HEK293 (cell line): ENCODE data around the gene CCDC30.

Experiments used
- BCL11B ChIP-seq: fragments of 450-650 bp; formaldehyde crosslinking; IDR thresholded peaks from 2 replicates; pipeline ENCODE4 v1.5.1; 2016; ENCODE audit warnings: low read depth, missing biosample characterization, missing genetic modification characterization
- GLI2 ChIP-seq: fragments of 450-650 bp; formaldehyde crosslinking; IDR thresholded peaks from 2 replicates; pipeline ENCODE4; 2017; ENCODE audit warnings: missing biosample characterization, missing genetic modification characterization, low read depth, borderline replicate concordance
- HOXC10 ChIP-seq: sonication (generic); formaldehyde crosslinking; IDR thresholded peaks from 2 replicates; pipeline ENCODE4 v1.8.1; 2023; ENCODE audit warnings: mild to moderate bottlenecking, missing genetic modification reagents
- KLF1 ChIP-seq: fragments of 450-650 bp; formaldehyde crosslinking; IDR thresholded peaks from 2 replicates; pipeline ENCODE4 v1.5.1; 2016; ENCODE audit warnings: missing biosample characterization, missing genetic modification characterization
- MZF1 ChIP-seq: fragments of 450-650 bp; formaldehyde crosslinking; IDR thresholded peaks from 2 replicates; pipeline ENCODE4 v1.5.1; 2017; ENCODE audit warnings: missing biosample characterization, missing genetic modification characterization, borderline replicate concordance
- OSR2 ChIP-seq: fragments of 450-650 bp; formaldehyde crosslinking; IDR thresholded peaks from 2 replicates; pipeline ENCODE4 v1.5.1; 2016; ENCODE audit warnings: missing biosample characterization, missing genetic modification characterization
- PRDM6 ChIP-seq: fragments of 450-650 bp; formaldehyde crosslinking; IDR thresholded peaks from 2 replicates; pipeline ENCODE4 v1.5.1; 2017; ENCODE audit warnings: missing biosample characterization, missing genetic modification characterization
- REPIN1 ChIP-seq: fragments of 450-650 bp; formaldehyde crosslinking; IDR thresholded peaks from 2 replicates; pipeline ENCODE4 v1.5.1; 2017; ENCODE audit warnings: missing biosample characterization, missing genetic modification characterization, low read depth
- YY1 ChIP-seq: fragments of 450-650 bp; formaldehyde crosslinking; IDR thresholded peaks from 2 replicates; pipeline ENCODE4 v1.5.1; 2018; ENCODE audit warnings: missing biosample characterization, missing genetic modification characterization
- ZFP41 ChIP-seq: fragments of 450-650 bp; formaldehyde crosslinking; IDR thresholded peaks from 2 replicates; pipeline ENCODE4 v1.5.1; 2016; ENCODE audit warnings: missing biosample characterization, missing genetic modification characterization, borderline replicate concordance
- ZNF10 ChIP-seq: fragments of 450-650 bp; formaldehyde crosslinking; IDR thresholded peaks from 2 replicates; pipeline ENCODE4 v1.5.1; 2017; ENCODE audit warnings: missing biosample characterization, missing genetic modification characterization
- ZNF112 ChIP-seq: fragments of 450-650 bp; formaldehyde crosslinking; IDR thresholded peaks from 2 replicates; pipeline ENCODE4 v1.5.0; 2017; ENCODE audit warnings: missing biosample characterization, missing genetic modification characterization
- ZNF140 ChIP-seq: fragments of 450-650 bp; formaldehyde crosslinking; IDR thresholded peaks from 2 replicates; pipeline ENCODE4 v1.5.1; 2016; ENCODE audit warnings: missing biosample characterization, missing genetic modification characterization
- ZNF146 ChIP-seq: fragments of 450-650 bp; formaldehyde crosslinking; IDR thresholded peaks from 2 replicates; pipeline ENCODE4 v1.5.1; 2016; ENCODE audit warnings: missing biosample characterization, missing genetic modification characterization
- ZNF16 ChIP-seq: fragments of 450-650 bp; formaldehyde crosslinking; IDR thresholded peaks from 2 replicates; pipeline ENCODE4 v1.5.1; 2016; ENCODE audit warnings: low read depth, missing biosample characterization, missing genetic modification characterization
- ZNF174 ChIP-seq: fragments of 450-650 bp; formaldehyde crosslinking; IDR thresholded peaks from 2 replicates; pipeline ENCODE4 v1.5.0; 2017; ENCODE audit warnings: missing biosample characterization, mild to moderate bottlenecking, missing genetic modification characterization
- ZNF274 ChIP-seq, 2 experiments: fragments of 200-500 bp in 1 of 2; fragments of 450-650 bp in 1 of 2; sonication (Bioruptor generic) in 1 of 2; formaldehyde crosslinking in 1 of 2; IDR thresholded peaks; 2 replicates each; pipeline versions ENCODE4 v1.5.1 to v1.6.1; 2014 to 2016; ENCODE audit warnings: borderline replicate concordance in 1 of 2, inconsistent platforms in 1 of 2, low read length in 1 of 2, missing biosample characterization in 1 of 2, missing genetic modification characterization in 1 of 2
- ZNF324 ChIP-seq: fragments of 450-650 bp; formaldehyde crosslinking; IDR thresholded peaks from 2 replicates; pipeline ENCODE4 v1.5.1; 2016; ENCODE audit warnings: missing biosample characterization, missing genetic modification characterization
- ZNF335 ChIP-seq: fragments of 450-650 bp; formaldehyde crosslinking; conservative IDR thresholded peaks from 2 replicates; pipeline ENCODE4 v1.5.1; 2016; ENCODE audit warnings: missing biosample characterization, missing genetic modification characterization
- ZNF350 ChIP-seq: fragments of 450-650 bp; formaldehyde crosslinking; IDR thresholded peaks from 2 replicates; pipeline ENCODE4 v1.5.0; 2017; ENCODE audit warnings: missing biosample characterization, mild to moderate bottlenecking, missing genetic modification characterization
- ZNF354C ChIP-seq: fragments of 450-650 bp; formaldehyde crosslinking; IDR thresholded peaks from 2 replicates; pipeline ENCODE4 v1.5.1; 2016; ENCODE audit warnings: missing biosample characterization, missing genetic modification characterization, low read depth, borderline replicate concordance
- ZNF394 ChIP-seq: fragments of 450-650 bp; formaldehyde crosslinking; IDR thresholded peaks from 2 replicates; pipeline ENCODE4 v1.5.1; 2016; ENCODE audit warnings: missing biosample characterization, missing genetic modification characterization, mild to moderate bottlenecking, moderate library complexity, borderline replicate concordance
- ZNF514 ChIP-seq: fragments of 450-650 bp; formaldehyde crosslinking; IDR thresholded peaks from 2 replicates; pipeline ENCODE4 v1.5.1; 2016; ENCODE audit warnings: missing biosample characterization, missing genetic modification characterization
- ZNF544 ChIP-seq: fragments of 450-650 bp; formaldehyde crosslinking; IDR thresholded peaks from 2 replicates; pipeline ENCODE4 v1.5.0; 2017; ENCODE audit warnings: missing biosample characterization, missing genetic modification characterization
- ZNF555 ChIP-seq: fragments of 450-650 bp; formaldehyde crosslinking; conservative IDR thresholded peaks from 2 replicates; pipeline ENCODE4 v1.5.1; 2017; ENCODE audit warnings: missing biosample characterization, mild to moderate bottlenecking, missing genetic modification characterization, inconsistent platforms
- ZNF561 ChIP-seq: fragments of 450-650 bp; IDR thresholded peaks from 2 replicates; pipeline ENCODE4 v1.5.1; 2018; ENCODE audit warnings: missing biosample characterization, missing genetic modification characterization, borderline replicate concordance
- ZNF621 ChIP-seq: fragments of 450-650 bp; formaldehyde crosslinking; IDR thresholded peaks from 2 replicates; pipeline ENCODE4 v1.5.1; 2017; ENCODE audit warnings: missing biosample characterization, missing genetic modification characterization
- ZNF629 ChIP-seq: fragments of 450-650 bp; formaldehyde crosslinking; IDR thresholded peaks from 2 replicates; pipeline ENCODE4 v1.5.1; 2017; ENCODE audit warnings: missing biosample characterization, missing genetic modification characterization
- ZNF639 ChIP-seq: fragments of 450-650 bp; formaldehyde crosslinking; IDR thresholded peaks from 2 replicates; pipeline ENCODE4 v1.5.1; 2016; ENCODE audit warnings: missing biosample characterization, missing genetic modification characterization
- ZNF704 ChIP-seq: fragments of 450-650 bp; formaldehyde crosslinking; IDR thresholded peaks from 2 replicates; pipeline ENCODE4 v1.5.1; 2016; ENCODE audit warnings: missing biosample characterization, missing genetic modification characterization
- ZXDB ChIP-seq: fragments of 450-650 bp; formaldehyde crosslinking; IDR thresholded peaks from 2 replicates; pipeline ENCODE4 v1.5.1; 2016; ENCODE audit warnings: missing biosample characterization, missing genetic modification characterization
- TF ChIP-seq, protein P1 (sequence below): fragments of 450-650 bp; formaldehyde crosslinking; IDR thresholded peaks from 2 replicates; pipeline ENCODE4 v1.5.1; 2016; ENCODE audit warnings: missing biosample characterization, missing genetic modification characterization
- TF ChIP-seq, protein P2 (sequence below): fragments of 450-650 bp; formaldehyde crosslinking; IDR thresholded peaks from 2 replicates; pipeline ENCODE4 v1.5.1; 2017; ENCODE audit warnings: missing biosample characterization, missing genetic modification characterization

CCDC30 gene

GRCh38 chr1:42420911-42421585 is 42.0 kb upstream of the CCDC30 start (continued):
- TF ChIP-seq ZNF16 (no peak), ZNF335 (tag by site-specific recombination) (peak; percentile 51; the same call in 1 of the 2 replicates), ZNF140 (tag by site-specific recombination) (no peak), KLF1 (no peak), ZNF10 (tag by site-specific recombination) (0 out of 2 replicates have a peak, but pooled peaks have one; percentile 29), ZNF704 (tag by site-specific recombination) (no peak), ZNF394 (tag by site-specific recombination) (no peak), ZNF350 (tag by site-specific recombination) (no peak), MZF1 (tag by site-specific recombination) (peak; percentile 53; the same call in 1 of the 2 replicates), YY1 (tag by site-specific recombination) (no peak), HOXC10 (CRISPR knock-in tag) (no peak), ZXDB (tag by site-specific recombination) (no peak), ZFP41 (tag by site-specific recombination) (no peak), GLI2 (tag by site-specific recombination) (no peak), ZNF555 (tag by site-specific recombination) (no peak), ZNF354C (no peak), ZNF174 (tag by site-specific recombination) (no peak), ZNF146 (tag by site-specific recombination) (no peak), ZNF514 (tag by site-specific recombination) (no peak), ZNF274 (IDR thresholded peaks at IDR 0.05; ENCODE audit: low read length) (no peak), ZNF274 (tag by site-specific recombination; IDR thresholded peaks at IDR 0.05; ENCODE audit: borderline replicate concordance) (no peak), ZNF629 (tag by site-specific recombination) (peak; percentile 70), ZNF324 (no peak), ZNF561 (tag by site-specific recombination) (peak; percentile 89; the same call in 1 of the 2 replicates), ZNF112 (tag by site-specific recombination) (0 out of 2 replicates have a peak, but pooled peaks have one; percentile 27), BCL11B (tag by site-specific recombination) (0 out of 2 replicates have a peak, but pooled peaks have one; percentile 40), REPIN1 (tag by site-specific recombination) (no peak), ZNF544 (tag by site-specific recombination) (no peak), OSR2 (tag by site-specific recombination) (peak; percentile 97), PRDM6 (no peak), ZNF639 (tag by site-specific recombination) (no peak), ZNF621 (tag by site-specific recombination) (no peak)
- TF ChIP-seq, protein P1, sequence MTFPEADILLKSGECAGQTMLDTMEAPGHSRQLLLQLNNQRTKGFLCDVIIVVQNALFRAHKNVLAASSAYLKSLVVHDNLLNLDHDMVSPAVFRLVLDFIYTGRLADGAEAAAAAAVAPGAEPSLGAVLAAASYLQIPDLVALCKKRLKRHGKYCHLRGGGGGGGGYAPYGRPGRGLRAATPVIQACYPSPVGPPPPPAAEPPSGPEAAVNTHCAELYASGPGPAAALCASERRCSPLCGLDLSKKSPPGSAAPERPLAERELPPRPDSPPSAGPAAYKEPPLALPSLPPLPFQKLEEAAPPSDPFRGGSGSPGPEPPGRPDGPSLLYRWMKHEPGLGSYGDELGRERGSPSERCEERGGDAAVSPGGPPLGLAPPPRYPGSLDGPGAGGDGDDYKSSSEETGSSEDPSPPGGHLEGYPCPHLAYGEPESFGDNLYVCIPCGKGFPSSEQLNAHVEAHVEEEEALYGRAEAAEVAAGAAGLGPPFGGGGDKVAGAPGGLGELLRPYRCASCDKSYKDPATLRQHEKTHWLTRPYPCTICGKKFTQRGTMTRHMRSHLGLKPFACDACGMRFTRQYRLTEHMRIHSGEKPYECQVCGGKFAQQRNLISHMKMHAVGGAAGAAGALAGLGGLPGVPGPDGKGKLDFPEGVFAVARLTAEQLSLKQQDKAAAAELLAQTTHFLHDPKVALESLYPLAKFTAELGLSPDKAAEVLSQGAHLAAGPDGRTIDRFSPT (tag by site-specific recombination): no peak
- TF ChIP-seq, protein P2, sequence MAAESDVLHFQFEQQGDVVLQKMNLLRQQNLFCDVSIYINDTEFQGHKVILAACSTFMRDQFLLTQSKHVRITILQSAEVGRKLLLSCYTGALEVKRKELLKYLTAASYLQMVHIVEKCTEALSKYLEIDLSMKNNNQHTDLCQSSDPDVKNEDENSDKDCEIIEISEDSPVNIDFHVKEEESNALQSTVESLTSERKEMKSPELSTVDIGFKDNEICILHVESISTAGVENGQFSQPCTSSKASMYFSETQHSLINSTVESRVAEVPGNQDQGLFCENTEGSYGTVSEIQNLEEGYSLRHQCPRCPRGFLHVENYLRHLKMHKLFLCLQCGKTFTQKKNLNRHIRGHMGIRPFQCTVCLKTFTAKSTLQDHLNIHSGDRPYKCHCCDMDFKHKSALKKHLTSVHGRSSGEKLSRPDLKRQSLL (tag by site-specific recombination): peak; percentile 85
